HEK293 (cell line): ENCODE data around the gene ITGB2.

Experiments used
- CTCF ChIA-PET: fragments of 350-600 bp; formaldehyde crosslinking; extraction: SDS; loops from one replicate; lab custom pipeline; 2021; ENCODE audit warnings: antibody characterized with exemption; lab: Yijun Ruan, JAX
- POLR2A ChIA-PET: fragments of 300-600 bp; formaldehyde crosslinking; extraction: SDS; loops from one replicate; lab custom pipeline; 2020; ENCODE audit warnings: antibody characterized with exemption, inconsistent platforms; lab: Yijun Ruan, JAX
- H3K27ac ChIP-seq: fragments of 200-500 bp; sonication (Bioruptor generic); 2 replicates; pipeline ENCODE4 v1.5.1; 2014; ENCODE audit warnings: low read depth, low read length, control low read depth, inconsistent platforms; ENCODE audit errors: extremely low read depth
- H3K36me3 ChIP-seq, 2 experiments: fragments of 200-500 bp in 1 of 2; sonication (Bioruptor generic) in 1 of 2; 1 replicate in 1 of 2; 2 replicates in 1 of 2; pipeline ENCODE4 v1.5.1; 2014 to 2017; ENCODE audit warnings: inconsistent platforms in 2 of 2, low read length in 2 of 2; ENCODE audit not compliant: control insufficient read depth in 2 of 2, insufficient read depth in 1 of 2
- H3K4me1 ChIP-seq: fragments of 200-500 bp; sonication (Bioruptor generic); 2 replicates; pipeline ENCODE4 v1.5.1; 2014; ENCODE audit warnings: mild to moderate bottlenecking, low read length, inconsistent platforms; ENCODE audit not compliant: control insufficient read depth, insufficient read depth
- H3K4me3 ChIP-seq: 2 replicates; pipeline ENCODE4 v1.5.1; 2011; ENCODE audit warnings: low read depth, mild to moderate bottlenecking, control low read depth, low read length, moderate library complexity
- H3K9me3 ChIP-seq: fragments of 200-500 bp; sonication (Bioruptor generic); 2 replicates; pipeline ENCODE4 v1.5.1; 2014; ENCODE audit warnings: low read depth, low read length, inconsistent platforms; ENCODE audit not compliant: control insufficient read depth, insufficient read depth
- EGR2 ChIP-seq: fragments of 450-650 bp; formaldehyde crosslinking; IDR thresholded peaks from 2 replicates; pipeline ENCODE4 v1.5.1; 2016; ENCODE audit warnings: low read depth, missing biosample characterization, missing genetic modification characterization
- HOXD13 ChIP-seq: sonication (generic); formaldehyde crosslinking; IDR thresholded peaks from 2 replicates; pipeline ENCODE4 v1.8.0; 2022; ENCODE audit warnings: missing genetic modification reagents, borderline replicate concordance
- KLF7 ChIP-seq: fragments of 450-650 bp; formaldehyde crosslinking; IDR thresholded peaks from 2 replicates; pipeline ENCODE4 v1.5.1; 2016; ENCODE audit warnings: missing biosample characterization, missing genetic modification characterization, borderline replicate concordance
- KLF8 ChIP-seq: fragments of 450-650 bp; formaldehyde crosslinking; IDR thresholded peaks from 2 replicates; pipeline ENCODE4 v1.5.1; 2016; ENCODE audit warnings: missing biosample characterization, missing genetic modification characterization
- SETDB1 ChIP-seq: IDR thresholded peaks from one replicate; pipeline ENCODE4 v1.6.1; 2017; ENCODE audit warnings: mild to moderate bottlenecking, low read length, moderate library complexity, mixed read lengths; ENCODE audit not compliant: insufficient read length
- ZIC2 ChIP-seq: fragments of 450-650 bp; formaldehyde crosslinking; IDR thresholded peaks from 2 replicates; pipeline ENCODE4 v1.5.1; 2016; ENCODE audit warnings: missing biosample characterization, missing genetic modification characterization
- ZNF239 ChIP-seq: fragments of 450-650 bp; formaldehyde crosslinking; IDR thresholded peaks from 2 replicates; pipeline ENCODE4 v1.5.1; 2016; ENCODE audit warnings: missing biosample characterization, missing genetic modification characterization
- ZNF335 ChIP-seq: fragments of 450-650 bp; formaldehyde crosslinking; conservative IDR thresholded peaks from 2 replicates; pipeline ENCODE4 v1.5.1; 2016; ENCODE audit warnings: missing biosample characterization, missing genetic modification characterization
- ZNF391 ChIP-seq: fragments of 450-650 bp; formaldehyde crosslinking; IDR thresholded peaks from 2 replicates; pipeline ENCODE4 v1.5.1; 2016; ENCODE audit warnings: low read depth, missing biosample characterization, missing genetic modification characterization, borderline replicate concordance
- ZNF549 ChIP-seq: fragments of 450-650 bp; IDR thresholded peaks from 2 replicates; pipeline ENCODE4 v1.5.1; 2018; ENCODE audit warnings: missing biosample characterization, missing genetic modification characterization, mild to moderate bottlenecking, inconsistent platforms, moderate library complexity
- ZNF600 ChIP-seq: fragments of 450-650 bp; formaldehyde crosslinking; IDR thresholded peaks from 2 replicates; pipeline ENCODE4 v1.5.1; 2016; ENCODE audit warnings: missing biosample characterization, missing genetic modification characterization
- ZNF837 ChIP-seq: fragments of 450-650 bp; formaldehyde crosslinking; IDR thresholded peaks from 2 replicates; pipeline ENCODE4 v1.5.1; 2016; ENCODE audit warnings: missing biosample characterization, missing genetic modification characterization
- ZXDB ChIP-seq: fragments of 450-650 bp; formaldehyde crosslinking; IDR thresholded peaks from 2 replicates; pipeline ENCODE4 v1.5.1; 2016; ENCODE audit warnings: missing biosample characterization, missing genetic modification characterization
- TF ChIP-seq, protein P1 (sequence below): fragments of 450-650 bp; formaldehyde crosslinking; IDR thresholded peaks from 2 replicates; pipeline ENCODE4 v1.5.1; 2016; ENCODE audit warnings: missing biosample characterization, missing genetic modification characterization
- TF ChIP-seq, protein P2 (sequence below): sonication (generic); formaldehyde crosslinking; IDR thresholded peaks from 2 replicates; pipeline ENCODE4 v1.8.1; 2022; ENCODE audit warnings: mild to moderate bottlenecking, moderate library complexity, missing genetic modification reagents
- TF ChIP-seq, protein P3 (sequence below): fragments of 450-650 bp; formaldehyde crosslinking; IDR thresholded peaks from 2 replicates; pipeline ENCODE4 v1.5.1; 2016; ENCODE audit warnings: missing biosample characterization, missing genetic modification characterization
- TF ChIP-seq, protein P4 (sequence below): fragments of 450-650 bp; formaldehyde crosslinking; IDR thresholded peaks from 2 replicates; pipeline ENCODE4 v1.5.1; 2016; ENCODE audit warnings: missing biosample characterization, missing genetic modification characterization
- TF ChIP-seq, protein P5 (sequence below): fragments of 450-650 bp; formaldehyde crosslinking; IDR thresholded peaks from 2 replicates; pipeline ENCODE4 v1.5.1; 2016; ENCODE audit warnings: missing biosample characterization, missing genetic modification characterization

The ITGB2 gene

DNA sequence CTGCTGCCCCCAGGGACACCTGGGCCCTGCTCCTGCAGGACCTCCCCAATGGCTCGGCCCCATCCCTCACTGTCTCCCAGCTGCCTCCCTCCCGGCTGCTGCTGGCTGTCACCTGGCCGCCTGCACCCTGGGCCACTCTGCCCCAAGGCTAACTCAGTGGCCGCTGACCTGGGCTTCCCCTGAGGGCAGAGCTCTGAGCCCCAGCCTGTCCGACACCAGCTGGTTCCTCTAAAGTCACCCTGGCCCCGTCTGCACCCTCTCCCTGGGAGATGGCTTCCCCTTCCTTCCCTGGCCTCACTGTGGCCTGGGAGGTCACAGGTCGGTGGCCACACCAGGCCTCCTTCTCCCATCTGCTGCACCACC, 15.0 kb downstream of the ITGB2 start:
- ChIA-PET CTCF (interaction anchor here (0.6 kb wide), 1 partner anchor 216 kb away, joined by 4 read pairs; no protein-coding TSS in a partner anchor), POLR2A (interaction anchor here (0.6 kb wide), 1 partner anchor 32 kb away, joined by 5 read pairs; the partner anchor contains the start of gene PTTG1IP)
- TF ChIP-seq KLF7 (tag by site-specific recombination) (no peak), ZNF837 (no peak), ZNF239 (tag by site-specific recombination) (no peak), ZIC2 (tag by site-specific recombination) (no peak)
- TF ChIP-seq, protein P1, sequence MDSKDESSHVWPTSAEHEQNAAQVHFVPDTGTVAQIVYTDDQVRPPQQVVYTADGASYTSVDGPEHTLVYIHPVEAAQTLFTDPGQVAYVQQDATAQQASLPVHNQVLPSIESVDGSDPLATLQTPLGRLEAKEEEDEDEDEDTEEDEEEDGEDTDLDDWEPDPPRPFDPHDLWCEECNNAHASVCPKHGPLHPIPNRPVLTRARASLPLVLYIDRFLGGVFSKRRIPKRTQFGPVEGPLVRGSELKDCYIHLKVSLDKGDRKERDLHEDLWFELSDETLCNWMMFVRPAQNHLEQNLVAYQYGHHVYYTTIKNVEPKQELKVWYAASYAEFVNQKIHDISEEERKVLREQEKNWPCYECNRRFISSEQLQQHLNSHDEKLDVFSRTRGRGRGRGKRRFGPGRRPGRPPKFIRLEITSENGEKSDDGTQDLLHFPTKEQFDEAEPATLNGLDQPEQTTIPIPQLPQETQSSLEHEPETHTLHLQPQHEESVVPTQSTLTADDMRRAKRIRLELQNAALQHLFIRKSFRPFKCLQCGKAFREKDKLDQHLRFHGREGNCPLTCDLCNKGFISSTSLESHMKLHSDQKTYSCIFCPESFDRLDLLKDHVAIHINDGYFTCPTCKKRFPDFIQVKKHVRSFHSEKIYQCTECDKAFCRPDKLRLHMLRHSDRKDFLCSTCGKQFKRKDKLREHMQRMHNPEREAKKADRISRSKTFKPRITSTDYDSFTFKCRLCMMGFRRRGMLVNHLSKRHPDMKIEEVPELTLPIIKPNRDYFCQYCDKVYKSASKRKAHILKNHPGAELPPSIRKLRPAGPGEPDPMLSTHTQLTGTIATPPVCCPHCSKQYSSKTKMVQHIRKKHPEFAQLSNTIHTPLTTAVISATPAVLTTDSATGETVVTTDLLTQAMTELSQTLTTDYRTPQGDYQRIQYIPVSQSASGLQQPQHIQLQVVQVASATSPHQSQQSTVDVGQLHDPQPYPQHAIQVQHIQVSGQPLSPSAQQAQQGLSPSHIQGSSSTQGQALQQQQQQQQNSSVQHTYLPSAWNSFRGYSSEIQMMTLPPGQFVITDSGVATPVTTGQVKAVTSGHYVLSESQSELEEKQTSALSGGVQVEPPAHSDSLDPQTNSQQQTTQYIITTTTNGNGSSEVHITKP (tag by site-specific recombination), result no peak
- TF ChIP-seq, protein P2, sequence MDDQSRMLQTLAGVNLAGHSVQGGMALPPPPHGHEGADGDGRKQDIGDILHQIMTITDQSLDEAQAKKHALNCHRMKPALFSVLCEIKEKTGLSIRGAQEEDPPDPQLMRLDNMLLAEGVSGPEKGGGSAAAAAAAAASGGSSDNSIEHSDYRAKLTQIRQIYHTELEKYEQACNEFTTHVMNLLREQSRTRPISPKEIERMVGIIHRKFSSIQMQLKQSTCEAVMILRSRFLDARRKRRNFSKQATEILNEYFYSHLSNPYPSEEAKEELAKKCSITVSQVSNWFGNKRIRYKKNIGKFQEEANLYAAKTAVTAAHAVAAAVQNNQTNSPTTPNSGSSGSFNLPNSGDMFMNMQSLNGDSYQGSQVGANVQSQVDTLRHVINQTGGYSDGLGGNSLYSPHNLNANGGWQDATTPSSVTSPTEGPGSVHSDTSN (CRISPR knock-in tag), result no peak
- no peaks in the 10 kb centered on the region for H3K4me1 ChIP-seq
- H3K4me3 ChIP-seq, result no peak overlapping the region
- H3K27ac ChIP-seq, result no peak overlapping the region
- no peaks in the 10 kb centered on the region for H3K36me3 ChIP-seq
- no peaks in the 10 kb centered on the region for H3K9me3 ChIP-seq

DNA sequence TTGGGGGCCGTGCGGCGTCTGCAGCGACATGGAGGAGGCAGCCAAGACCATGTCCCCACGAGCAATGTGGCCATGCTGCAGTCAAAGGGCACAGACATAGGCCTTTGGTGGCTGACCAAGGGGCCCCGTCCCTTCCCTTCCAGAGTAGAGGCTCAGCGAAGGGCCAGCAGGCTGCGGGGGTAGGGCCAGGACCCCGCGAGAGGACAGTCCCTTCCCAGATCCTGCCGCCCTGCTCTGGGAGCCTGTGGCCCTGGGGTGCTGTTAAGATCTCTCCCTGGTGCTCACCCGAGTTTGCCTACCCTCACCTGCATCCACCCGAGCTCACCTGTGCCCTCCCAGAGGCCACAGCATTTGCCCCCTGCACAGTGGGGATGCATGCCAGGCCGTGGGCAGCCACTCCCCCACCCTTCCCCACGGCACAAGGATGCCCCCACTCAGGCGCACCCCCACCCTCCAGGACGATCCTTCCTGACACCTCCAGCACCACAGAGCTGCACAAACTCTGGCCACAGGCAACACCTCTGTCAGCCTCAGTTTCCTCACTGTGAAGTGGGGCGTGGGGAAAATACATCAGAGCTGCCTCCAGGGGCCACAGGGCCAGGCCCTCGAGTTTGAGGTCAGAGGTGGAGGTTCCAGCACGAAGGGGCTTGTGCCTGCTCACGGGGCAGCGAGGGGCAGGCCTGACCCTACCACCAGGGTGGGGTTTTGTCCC, 15.5 kb downstream of the ITGB2 start:
- Histone ChIP-seq H3K4me1 (no peaks in the 10 kb centered on the region), H3K4me3 (no peak overlapping the region), H3K9me3 (no peaks in the 10 kb centered on the region), H3K36me3 (no peaks in the 10 kb centered on the region), H3K27ac (no peak overlapping the region)
- POLR2A ChIA-PET, result interaction anchor here (0.6 kb wide), 1 partner anchor 31 kb away, joined by 5 read pairs; the partner anchor contains the start of gene PTTG1IP
- CTCF ChIA-PET, result interaction anchor here (0.6 kb wide), 1 partner anchor 217 kb away, joined by 4 read pairs; no protein-coding TSS in a partner anchor
- TF ChIP-seq ZNF335 (tag by site-specific recombination), result no peak
- TF ChIP-seq EGR2 (tag by site-specific recombination), result no peak
- no peak for TF ChIP-seq KLF8 (tag by site-specific recombination)
- TF ChIP-seq, protein P2 (CRISPR knock-in tag), result no peak
- no peak for TF ChIP-seq ZNF549 (tag by site-specific recombination)
- TF ChIP-seq, protein P3, sequence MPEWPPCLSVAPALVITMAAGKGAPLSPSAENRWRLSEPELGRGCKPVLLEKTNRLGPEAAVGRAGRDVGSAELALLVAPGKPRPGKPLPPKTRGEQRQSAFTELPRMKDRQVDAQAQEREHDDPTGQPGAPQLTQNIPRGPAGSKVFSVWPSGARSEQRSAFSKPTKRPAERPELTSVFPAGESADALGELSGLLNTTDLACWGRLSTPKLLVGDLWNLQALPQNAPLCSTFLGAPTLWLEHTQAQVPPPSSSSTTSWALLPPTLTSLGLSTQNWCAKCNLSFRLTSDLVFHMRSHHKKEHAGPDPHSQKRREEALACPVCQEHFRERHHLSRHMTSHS, result no peak
- TF ChIP-seq ZNF600 (tag by site-specific recombination), result no peak
- TF ChIP-seq, protein P4, sequence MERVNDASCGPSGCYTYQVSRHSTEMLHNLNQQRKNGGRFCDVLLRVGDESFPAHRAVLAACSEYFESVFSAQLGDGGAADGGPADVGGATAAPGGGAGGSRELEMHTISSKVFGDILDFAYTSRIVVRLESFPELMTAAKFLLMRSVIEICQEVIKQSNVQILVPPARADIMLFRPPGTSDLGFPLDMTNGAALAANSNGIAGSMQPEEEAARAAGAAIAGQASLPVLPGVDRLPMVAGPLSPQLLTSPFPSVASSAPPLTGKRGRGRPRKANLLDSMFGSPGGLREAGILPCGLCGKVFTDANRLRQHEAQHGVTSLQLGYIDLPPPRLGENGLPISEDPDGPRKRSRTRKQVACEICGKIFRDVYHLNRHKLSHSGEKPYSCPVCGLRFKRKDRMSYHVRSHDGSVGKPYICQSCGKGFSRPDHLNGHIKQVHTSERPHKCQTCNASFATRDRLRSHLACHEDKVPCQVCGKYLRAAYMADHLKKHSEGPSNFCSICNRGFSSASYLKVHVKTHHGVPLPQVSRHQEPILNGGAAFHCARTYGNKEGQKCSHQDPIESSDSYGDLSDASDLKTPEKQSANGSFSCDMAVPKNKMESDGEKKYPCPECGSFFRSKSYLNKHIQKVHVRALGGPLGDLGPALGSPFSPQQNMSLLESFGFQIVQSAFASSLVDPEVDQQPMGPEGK (tag by site-specific recombination), result no peak
- TF ChIP-seq HOXD13 (CRISPR knock-in tag), result no peak
- TF ChIP-seq ZNF391 (tag by site-specific recombination), result no peak
- TF ChIP-seq SETDB1, result no peak
- TF ChIP-seq, protein P5, sequence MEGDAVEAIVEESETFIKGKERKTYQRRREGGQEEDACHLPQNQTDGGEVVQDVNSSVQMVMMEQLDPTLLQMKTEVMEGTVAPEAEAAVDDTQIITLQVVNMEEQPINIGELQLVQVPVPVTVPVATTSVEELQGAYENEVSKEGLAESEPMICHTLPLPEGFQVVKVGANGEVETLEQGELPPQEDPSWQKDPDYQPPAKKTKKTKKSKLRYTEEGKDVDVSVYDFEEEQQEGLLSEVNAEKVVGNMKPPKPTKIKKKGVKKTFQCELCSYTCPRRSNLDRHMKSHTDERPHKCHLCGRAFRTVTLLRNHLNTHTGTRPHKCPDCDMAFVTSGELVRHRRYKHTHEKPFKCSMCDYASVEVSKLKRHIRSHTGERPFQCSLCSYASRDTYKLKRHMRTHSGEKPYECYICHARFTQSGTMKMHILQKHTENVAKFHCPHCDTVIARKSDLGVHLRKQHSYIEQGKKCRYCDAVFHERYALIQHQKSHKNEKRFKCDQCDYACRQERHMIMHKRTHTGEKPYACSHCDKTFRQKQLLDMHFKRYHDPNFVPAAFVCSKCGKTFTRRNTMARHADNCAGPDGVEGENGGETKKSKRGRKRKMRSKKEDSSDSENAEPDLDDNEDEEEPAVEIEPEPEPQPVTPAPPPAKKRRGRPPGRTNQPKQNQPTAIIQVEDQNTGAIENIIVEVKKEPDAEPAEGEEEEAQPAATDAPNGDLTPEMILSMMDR (tag by site-specific recombination), result no peak
- no peak for TF ChIP-seq ZXDB (tag by site-specific recombination)
